Dermis microvascular lymphatic vessel endothelial cell (primary cell): ENCODE measurements around the gene HAUS7. TPM values are rescaled to one million over a fixed set of nuclear protein-coding genes. Genes with fewer than 3 reads are reported as not detected.
A peak's percentile ranks its signal among the peaks of the same experiment; 100 is the strongest.

Source experiments
- DNase-seq, 2 donors: peaks; one replicate each; pipeline versions ENCODE4 v3.0.0 to v3.0.0-alpha.2; 2010; ENCODE audit warnings: low read depth in 2 of 2
- total RNA-seq: library from RNA; depleted of rRNA; stranded (reverse); fragments of >200 nt; gene quantifications from 2 replicates; pipeline ENCODE4 v1.2.1, GENCODE V29; 2014

The HAUS7 gene
- total RNA-seq = 11.6 and 13.9 TPM in 2 replicates

GRCh38 chrX:153470411-153471363 is at the start of gene HAUS7:
Gene HAUS7 (minus strand): TSS chrX:153470576. CDS start chrX:153470557, 19 bp downstream.
- peak; percentile 68 to 91 for DNase-seq

- DNase-seq = no peak
These were observed 49.4 kb upstream of the HAUS7 start for GRCh38 chrX:153519569-153520286.

GRCh38 chrX:153517946-153518834 is 47.8 kb upstream of the HAUS7 start:
- DNase-seq = no peak

GRCh38 chrX:153517423-153517822 is 47.0 kb upstream of the HAUS7 start, which contains the start of gene ATP2B3:
Gene ATP2B3 (plus strand): TSS chrX:153517642. CDS start chrX:153536248, 18,606 bp downstream.
- DNase-seq = no peak

- peak in 1 of 2 donors; percentile 14 for DNase-seq
These were observed 45.7 kb upstream of the HAUS7 start for GRCh38 chrX:153516073-153516472.

- no peak for DNase-seq
These were observed 45.1 kb upstream of the HAUS7 start for GRCh38 chrX:153515435-153515834.

GRCh38 chrX:153514259-153514658 is 43.9 kb upstream of the HAUS7 start:
- no peak for DNase-seq

GRCh38 chrX:153513265-153513664 is 42.9 kb upstream of the HAUS7 start:
- no peak for DNase-seq

GRCh38 chrX:153512501-153512893 is 42.1 kb upstream of the HAUS7 start:
- no peak for DNase-seq

GRCh38 chrX:153511784-153512500 is 41.6 kb upstream of the HAUS7 start:
- no peak for DNase-seq

GRCh38 chrX:153510383-153510782 is 40.0 kb upstream of the HAUS7 start:
- no peak for DNase-seq

- DNase-seq = no peak
These were observed 39.2 kb upstream of the HAUS7 start for GRCh38 chrX:153509592-153509991.

- peak; percentile 30 to 68 for DNase-seq
These were observed 37.3 kb upstream of the HAUS7 start for GRCh38 chrX:153507484-153508178.

GRCh38 chrX:153505361-153505760 is 35.0 kb upstream of the HAUS7 start:
- no peak for DNase-seq

- no peak for DNase-seq
These were observed 34.2 kb upstream of the HAUS7 start for GRCh38 chrX:153504445-153505016.

- DNase-seq = no peak
These were observed 32.4 kb upstream of the HAUS7 start for GRCh38 chrX:153502796-153503195.

GRCh38 chrX:153502131-153502530 is 31.8 kb upstream of the HAUS7 start:
- DNase-seq = no peak

GRCh38 chrX:153501530-153501929 is 31.2 kb upstream of the HAUS7 start:
- no peak for DNase-seq

GRCh38 chrX:153500676-153501280 is 30.4 kb upstream of the HAUS7 start:
- DNase-seq = no peak
